ENCODE results near the gene PLEKHG5.

DNA sequence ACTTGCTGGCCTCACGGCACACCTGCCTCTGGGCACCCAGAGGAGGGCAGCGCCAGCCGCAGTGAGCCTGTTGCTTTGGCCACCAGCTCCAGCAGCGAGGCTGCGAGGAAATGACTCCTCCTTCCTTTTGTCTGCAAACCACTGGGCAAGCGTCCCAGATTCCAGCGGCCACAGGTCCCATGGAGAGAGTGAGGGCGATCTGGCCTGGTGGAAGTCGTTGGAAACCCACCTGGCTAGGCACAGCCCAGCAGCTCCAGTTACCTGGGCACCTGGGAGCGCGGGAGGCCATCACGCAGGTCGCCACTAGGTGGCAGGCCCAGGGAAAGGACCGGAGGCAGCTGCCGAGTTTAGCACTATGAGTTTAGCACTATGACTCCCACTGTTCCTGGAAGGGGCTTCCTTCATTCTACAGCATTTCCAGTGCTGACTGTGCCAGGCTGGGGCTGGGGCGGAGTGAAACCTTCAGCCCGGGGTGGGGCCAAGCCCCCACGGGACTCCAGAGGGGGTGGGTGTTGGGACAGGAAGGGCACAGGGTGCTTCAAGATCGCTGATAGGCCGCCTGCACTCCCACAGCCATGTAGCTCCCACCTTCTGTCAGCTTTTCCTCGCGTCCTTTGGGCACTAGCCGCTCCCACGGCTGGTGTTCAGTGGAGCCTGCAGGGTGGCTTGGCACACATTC, 68.0 kb downstream of the PLEKHG5 start:
- TF ChIP-seq, protein P1, sequence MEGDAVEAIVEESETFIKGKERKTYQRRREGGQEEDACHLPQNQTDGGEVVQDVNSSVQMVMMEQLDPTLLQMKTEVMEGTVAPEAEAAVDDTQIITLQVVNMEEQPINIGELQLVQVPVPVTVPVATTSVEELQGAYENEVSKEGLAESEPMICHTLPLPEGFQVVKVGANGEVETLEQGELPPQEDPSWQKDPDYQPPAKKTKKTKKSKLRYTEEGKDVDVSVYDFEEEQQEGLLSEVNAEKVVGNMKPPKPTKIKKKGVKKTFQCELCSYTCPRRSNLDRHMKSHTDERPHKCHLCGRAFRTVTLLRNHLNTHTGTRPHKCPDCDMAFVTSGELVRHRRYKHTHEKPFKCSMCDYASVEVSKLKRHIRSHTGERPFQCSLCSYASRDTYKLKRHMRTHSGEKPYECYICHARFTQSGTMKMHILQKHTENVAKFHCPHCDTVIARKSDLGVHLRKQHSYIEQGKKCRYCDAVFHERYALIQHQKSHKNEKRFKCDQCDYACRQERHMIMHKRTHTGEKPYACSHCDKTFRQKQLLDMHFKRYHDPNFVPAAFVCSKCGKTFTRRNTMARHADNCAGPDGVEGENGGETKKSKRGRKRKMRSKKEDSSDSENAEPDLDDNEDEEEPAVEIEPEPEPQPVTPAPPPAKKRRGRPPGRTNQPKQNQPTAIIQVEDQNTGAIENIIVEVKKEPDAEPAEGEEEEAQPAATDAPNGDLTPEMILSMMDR (conservative IDR thresholded peaks at IDR 0.05), result peak; percentile 98
- TF ChIP-seq ZFX (IDR thresholded peaks at IDR 0.05), result no peak
